Vagina (tissue), 2 donors: ENCODE data around the gene PCGF2.

Experiments
- CTCF ChIP-seq, 3 experiments: fragments of 450-650 bp in 2 of 3; fragments of 200-600 bp in 1 of 3; sonication (generic) in 1 of 3; IDR thresholded peaks; one replicate each; pipeline ENCODE4 v1.5.1; 2017 to 2019; ENCODE audit warnings: antibody characterized with exemption in 3 of 3, mild to moderate bottlenecking in 2 of 3, moderate library complexity in 2 of 3
- POLR2A ChIP-seq, 2 donors: fragments of 450-650 bp; IDR thresholded peaks; one replicate each; pipeline ENCODE4 v1.6.1; 2017; ENCODE audit warnings: antibody characterized with exemption in 2 of 2, mild to moderate bottlenecking in 2 of 2, moderate library complexity in 2 of 2
- POLR2AphosphoS5 ChIP-seq, 2 donors: sonication (generic); formaldehyde crosslinking; IDR thresholded peaks; one replicate each; pipeline ENCODE4 v1.9.0; 2017; ENCODE audit warnings: antibody characterized with exemption in 2 of 2, mild to moderate bottlenecking in 2 of 2, low read depth in 1 of 2; ENCODE audit not compliant: insufficient read depth in 1 of 2

GRCh38 chr17:38797158-38797490 is 49.0 kb upstream of the PCGF2 start:
- TF ChIP-seq POLR2A (IDR thresholded peaks at IDR 0.05), result no peak
- TF ChIP-seq CTCF (IDR thresholded peaks at IDR 0.05), result no peak
- no peak for TF ChIP-seq POLR2AphosphoS5 (IDR thresholded peaks at IDR 0.05; ENCODE audit: insufficient read depth in 1 of 2, low read depth in 1 of 2)
